Breast epithelium (tissue), 3 donors: ENCODE data around the gene PRSS8.
"Not testable (repeated sequence)": the region's sequence is repeated elsewhere in the genome, so short reads cannot be mapped to it uniquely, and the experiment has no call there.

Source experiments
- POLR2A ChIP-seq: fragments of 450-650 bp; IDR thresholded peaks from one replicate; pipeline ENCODE4 v1.6.1; 2016; ENCODE audit warnings: antibody characterized with exemption, mild to moderate bottlenecking, moderate library complexity
- POLR2AphosphoS5 ChIP-seq, 3 donors: sonication (generic); formaldehyde crosslinking; IDR thresholded peaks; one replicate each; pipeline ENCODE4 v1.6.1; 2017; ENCODE audit warnings: antibody characterized with exemption in 3 of 3
- TF ChIP-seq, protein P1 (sequence below), 3 donors: fragments of 450-650 bp; IDR thresholded peaks; one replicate each; pipeline ENCODE4 v1.5.1; 2016 to 2017; ENCODE audit warnings: antibody characterized with exemption in 3 of 3, mild to moderate bottlenecking in 3 of 3, moderate library complexity in 3 of 3

GRCh38 chr16:31100876-31101641, 34.5 kb downstream of the PRSS8 start:
- TF ChIP-seq, protein P1, sequence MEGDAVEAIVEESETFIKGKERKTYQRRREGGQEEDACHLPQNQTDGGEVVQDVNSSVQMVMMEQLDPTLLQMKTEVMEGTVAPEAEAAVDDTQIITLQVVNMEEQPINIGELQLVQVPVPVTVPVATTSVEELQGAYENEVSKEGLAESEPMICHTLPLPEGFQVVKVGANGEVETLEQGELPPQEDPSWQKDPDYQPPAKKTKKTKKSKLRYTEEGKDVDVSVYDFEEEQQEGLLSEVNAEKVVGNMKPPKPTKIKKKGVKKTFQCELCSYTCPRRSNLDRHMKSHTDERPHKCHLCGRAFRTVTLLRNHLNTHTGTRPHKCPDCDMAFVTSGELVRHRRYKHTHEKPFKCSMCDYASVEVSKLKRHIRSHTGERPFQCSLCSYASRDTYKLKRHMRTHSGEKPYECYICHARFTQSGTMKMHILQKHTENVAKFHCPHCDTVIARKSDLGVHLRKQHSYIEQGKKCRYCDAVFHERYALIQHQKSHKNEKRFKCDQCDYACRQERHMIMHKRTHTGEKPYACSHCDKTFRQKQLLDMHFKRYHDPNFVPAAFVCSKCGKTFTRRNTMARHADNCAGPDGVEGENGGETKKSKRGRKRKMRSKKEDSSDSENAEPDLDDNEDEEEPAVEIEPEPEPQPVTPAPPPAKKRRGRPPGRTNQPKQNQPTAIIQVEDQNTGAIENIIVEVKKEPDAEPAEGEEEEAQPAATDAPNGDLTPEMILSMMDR (IDR thresholded peaks at IDR 0.05): not testable (repeated sequence)
- not testable (repeated sequence) for TF ChIP-seq POLR2AphosphoS5 (IDR thresholded peaks at IDR 0.05); POLR2A
